ENCODE measurements around the gene CCNO. TPM values are rescaled to one million over a fixed set of nuclear protein-coding genes. Genes with fewer than 3 reads are reported as not detected.

Gene CCNO
- total and polyA plus RNA-seq, 2 experiments from 2014 or later = not detected

GRCh38 chr5:55226027-55226933 lies 7.1 kb downstream of the CCNO start:
- H2AFZ ChIP-seq = peak overlapping the region; percentile 92
- H3F3A ChIP-seq (replicated peaks; ENCODE audit: low read depth) = peaks cover 17% of the 10 kb centered on the region
- H3K36me3 ChIP-seq (ENCODE audit: insufficient read depth) = no peaks in the 10 kb centered on the region
- Mint-ChIP-seq H3K9me3 (peaks cover 5% of the 10 kb centered on the region; the same call in 2 of the 3 replicates), H3K4me1 (peaks cover 31% of the 10 kb centered on the region), H3K27me3 (ENCODE audit: insufficient read depth, low read depth, poor library complexity) (peaks cover 97% of the 10 kb centered on the region), H3K36me3 (ENCODE audit: low read depth) (no peaks in the 10 kb centered on the region), H3K27ac (no peak overlapping the region), H3K4me3 (peak overlapping the region; percentile 56; the same call in 2 of the 3 replicates)
- H3K4me3 ChIP-seq = peak overlapping the region; percentile 66
- H3K27me3 ChIP-seq (ENCODE audit: insufficient read depth) = peaks cover 100% of the 10 kb centered on the region
- peaks cover 25% of the 10 kb centered on the region for H3K4me1 ChIP-seq (ENCODE audit: insufficient read depth)
- H3K4me2 ChIP-seq = peak overlapping the region; percentile 84
- ATAC-seq (peak; percentile 74), DNase-seq (ENCODE audit: low spot score) (peak; percentile 91)
- no peaks in the 10 kb centered on the region for H3K79me2 ChIP-seq (replicated peaks; ENCODE audit: insufficient read depth)
- H4K20me1 ChIP-seq (replicated peaks; ENCODE audit: insufficient read depth) = peaks cover 52% of the 10 kb centered on the region
- H3K27ac ChIP-seq (ENCODE audit: low read depth) = no peak overlapping the region
- no peaks in the 10 kb centered on the region for H3K9me2 ChIP-seq (ENCODE audit: insufficient read depth)
- TF ChIP-seq ZNF462 (CRISPR knock-in tag; IDR thresholded peaks at IDR 0.05) = no peak
- TF ChIP-seq NANOG (IDR thresholded peaks at IDR 0.05; ENCODE audit: borderline replicate concordance) = no peak
- no peak for TF ChIP-seq ZNF331 (CRISPR knock-in tag; IDR thresholded peaks at IDR 0.05; ENCODE audit: low read depth)
- TF ChIP-seq ZNF114 (CRISPR knock-in tag; IDR thresholded peaks at IDR 0.05) = no peak
- no peak for TF ChIP-seq POLR2AphosphoS5 (IDR thresholded peaks at IDR 0.05; ENCODE audit: low read depth)
- TF ChIP-seq EZH2phosphoT487 (IDR thresholded peaks at IDR 0.05; ENCODE audit: unreplicated experiment) = peak; percentile 15
- TF ChIP-seq REST (IDR thresholded peaks at IDR 0.05; ENCODE audit: unreplicated experiment) = no peak
- TF ChIP-seq STAT1 (IDR thresholded peaks at IDR 0.05; ENCODE audit: unreplicated experiment) = no peak
- TF ChIP-seq JUNB (IDR thresholded peaks at IDR 0.05; ENCODE audit: unreplicated experiment) = no peak
- TF ChIP-seq CTCF (conservative IDR thresholded peaks at IDR 0.05; ENCODE audit: low read depth in 2 of 2) = peak; percentile 77 to 93
- TF ChIP-seq CREB1 (CRISPR knock-in tag; IDR thresholded peaks at IDR 0.05; ENCODE audit: low read depth) = no peak
- peak; percentile 80 for TF ChIP-seq EZH2 (IDR thresholded peaks at IDR 0.05; ENCODE audit: low read depth, unreplicated experiment)
